Gastrocnemius medialis (tissue), 4 donors: ENCODE data around the gene INCA1.

Experiments
- POLR2A ChIP-seq, 2 donors: fragments of 450-650 bp; IDR thresholded peaks; one replicate each; pipeline ENCODE4 v1.6.1; 2017; ENCODE audit warnings: antibody characterized with exemption in 2 of 2, mild to moderate bottlenecking in 2 of 2, moderate library complexity in 2 of 2
- TF ChIP-seq, protein P1 (sequence below), 5 experiments: fragments of 450-650 bp in 3 of 5; fragments of 200-600 bp in 2 of 5; sonication (generic) in 2 of 5; IDR thresholded peaks in 4 of 5; conservative IDR thresholded peaks in 1 of 5; 1 replicate in 4 of 5; 2 replicates in 1 of 5; pipeline ENCODE4 v1.5.1; 2016 to 2019; ENCODE audit warnings: antibody characterized with exemption in 5 of 5, mild to moderate bottlenecking in 3 of 5, moderate library complexity in 3 of 5

DNA sequence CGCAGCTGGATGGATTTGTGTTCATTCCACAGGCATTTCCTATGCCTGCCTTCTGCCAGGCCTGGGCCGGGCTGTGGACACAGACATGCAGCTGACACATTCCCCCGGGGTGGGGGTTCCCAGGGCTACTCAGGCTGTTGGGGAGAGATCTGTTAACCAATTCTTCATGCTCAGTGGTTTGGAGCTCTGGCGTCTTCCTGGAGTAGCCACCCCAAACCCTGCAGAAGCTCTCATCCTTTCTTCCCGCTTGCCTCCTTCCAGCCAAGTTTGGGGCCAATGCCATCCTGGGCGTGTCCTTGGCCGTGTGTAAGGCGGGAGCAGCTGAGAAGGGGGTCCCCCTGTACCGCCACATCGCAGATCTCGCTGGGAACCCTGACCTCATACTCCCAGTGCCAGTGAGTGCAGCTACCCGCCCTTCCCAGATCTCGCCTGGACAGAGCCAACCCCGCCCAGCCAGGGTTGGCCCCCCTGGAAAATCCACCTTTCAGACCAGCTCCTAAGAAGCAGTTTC is 43.8 kb downstream of the INCA1 start:
- TF ChIP-seq, protein P1, sequence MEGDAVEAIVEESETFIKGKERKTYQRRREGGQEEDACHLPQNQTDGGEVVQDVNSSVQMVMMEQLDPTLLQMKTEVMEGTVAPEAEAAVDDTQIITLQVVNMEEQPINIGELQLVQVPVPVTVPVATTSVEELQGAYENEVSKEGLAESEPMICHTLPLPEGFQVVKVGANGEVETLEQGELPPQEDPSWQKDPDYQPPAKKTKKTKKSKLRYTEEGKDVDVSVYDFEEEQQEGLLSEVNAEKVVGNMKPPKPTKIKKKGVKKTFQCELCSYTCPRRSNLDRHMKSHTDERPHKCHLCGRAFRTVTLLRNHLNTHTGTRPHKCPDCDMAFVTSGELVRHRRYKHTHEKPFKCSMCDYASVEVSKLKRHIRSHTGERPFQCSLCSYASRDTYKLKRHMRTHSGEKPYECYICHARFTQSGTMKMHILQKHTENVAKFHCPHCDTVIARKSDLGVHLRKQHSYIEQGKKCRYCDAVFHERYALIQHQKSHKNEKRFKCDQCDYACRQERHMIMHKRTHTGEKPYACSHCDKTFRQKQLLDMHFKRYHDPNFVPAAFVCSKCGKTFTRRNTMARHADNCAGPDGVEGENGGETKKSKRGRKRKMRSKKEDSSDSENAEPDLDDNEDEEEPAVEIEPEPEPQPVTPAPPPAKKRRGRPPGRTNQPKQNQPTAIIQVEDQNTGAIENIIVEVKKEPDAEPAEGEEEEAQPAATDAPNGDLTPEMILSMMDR (IDR thresholded peaks at IDR 0.05 in 4 of 5, conservative IDR thresholded peaks at IDR 0.05 in 1 of 5) = no peak
- no peak for TF ChIP-seq POLR2A (IDR thresholded peaks at IDR 0.05)
